Umbilical cord (tissue), 2 donors: ENCODE data around the gene SPECC1L. TPM values are rescaled to one million over a fixed set of nuclear protein-coding genes. Genes with fewer than 3 reads are reported as not detected.
"Not testable (repeated sequence)": the region's sequence is repeated elsewhere in the genome, so short reads cannot be mapped to it uniquely, and the experiment has no call there.

Experiments used
- DNase-seq: peaks from one replicate; pipeline ENCODE4 v3.0.0-alpha.2; 2015; ENCODE audit warnings: low spot score
- total RNA-seq: library from RNA; depleted of rRNA; stranded (reverse); fragments of >200 nt; gene quantifications from one replicate; pipeline ENCODE4 v1.2.3, GENCODE V29; 2014; ENCODE audit warnings: low replicate concordance; ENCODE audit not compliant: insufficient read depth

The SPECC1L gene
- total RNA-seq, 1 donor from 2014 or later, result 40.9 TPM

- DNase-seq, result no peak
These were observed 14.1 kb downstream of the SPECC1L start for GRCh38 chr22:24284747-24285203.

- DNase-seq, result no peak
These were observed 14.6 kb downstream of the SPECC1L start for GRCh38 chr22:24285245-24285644.

- DNase-seq, result not testable (repeated sequence)
These were observed 16.6 kb downstream of the SPECC1L start for GRCh38 chr22:24287212-24287611.

GRCh38 chr22:24287801-24288200 lies 17.2 kb downstream of the SPECC1L start:
- not testable (repeated sequence) for DNase-seq

GRCh38 chr22:24289114-24289513 lies 18.5 kb downstream of the SPECC1L start:
- DNase-seq, result peak; percentile 82

- DNase-seq, result no peak
These were observed 19.1 kb downstream of the SPECC1L start for GRCh38 chr22:24289741-24290163.

- DNase-seq, result no peak
These were observed 19.8 kb downstream of the SPECC1L start for GRCh38 chr22:24290459-24290858.

- no peak for DNase-seq
These were observed 21.0 kb downstream of the SPECC1L start for GRCh38 chr22:24291515-24292201.

GRCh38 chr22:24292202-24292830 lies 21.7 kb downstream of the SPECC1L start:
- DNase-seq, result not testable (repeated sequence)

GRCh38 chr22:24294913-24295312 lies 24.3 kb downstream of the SPECC1L start:
- not testable (repeated sequence) for DNase-seq

GRCh38 chr22:24298497-24299155 lies 28.0 kb downstream of the SPECC1L start:
- DNase-seq, result not testable (repeated sequence)

GRCh38 chr22:24300522-24300921 lies 29.9 kb downstream of the SPECC1L start:
- DNase-seq, result not testable (repeated sequence)

GRCh38 chr22:24302591-24302990 lies 32.0 kb downstream of the SPECC1L start:
- no peak for DNase-seq

- DNase-seq, result peak; percentile 37
These were observed 32.4 kb downstream of the SPECC1L start for GRCh38 chr22:24303007-24303406.

GRCh38 chr22:24304062-24304675 lies 33.5 kb downstream of the SPECC1L start:
- no peak for DNase-seq

- no peak for DNase-seq
These were observed 34.6 kb downstream of the SPECC1L start for GRCh38 chr22:24305260-24305692.

- no peak for DNase-seq
These were observed 40.3 kb downstream of the SPECC1L start for GRCh38 chr22:24310969-24311368.

GRCh38 chr22:24315367-24315966 lies 44.8 kb downstream of the SPECC1L start:
- DNase-seq, result no peak

GRCh38 chr22:24316264-24316663 lies 45.6 kb downstream of the SPECC1L start:
- DNase-seq, result not testable (repeated sequence)

GRCh38 chr22:24317511-24317910 lies 46.9 kb downstream of the SPECC1L start:
- not testable (repeated sequence) for DNase-seq

- no peak for DNase-seq
These were observed 48.8 kb downstream of the SPECC1L start for GRCh38 chr22:24319451-24319850.

- DNase-seq, result no peak
These were observed 51.4 kb downstream of the SPECC1L start for GRCh38 chr22:24321999-24322398.
